Left ventricle myocardium inferior (tissue), 1 donor: ENCODE measurements around the gene RPS3. TPM values are rescaled to one million over a fixed set of nuclear protein-coding genes. Genes with fewer than 3 reads are reported as not detected.

Experiments used
- DNase-seq: peaks from one replicate; pipeline ENCODE4 v3.0.0-alpha.2; 2020
- H3K27ac ChIP-seq: fragments of 200-600 bp; replicated peaks from 2 replicates; pipeline ENCODE4 v1.8.0; 2021
- H3K27me3 ChIP-seq: fragments of 200-600 bp; 2 replicates; pipeline ENCODE4 v1.8.0; 2021; ENCODE audit warnings: low read depth
- H3K36me3 ChIP-seq: fragments of 200-600 bp; 2 replicates; pipeline ENCODE4 v1.8.0; 2021
- H3K4me1 ChIP-seq: fragments of 200-600 bp; 2 replicates; pipeline ENCODE4 v1.8.0; 2021
- H3K4me3 ChIP-seq: fragments of 200-600 bp; 2 replicates; pipeline ENCODE4 v1.8.0; 2021; ENCODE audit warnings: mild to moderate bottlenecking, moderate library complexity
- H3K9me3 ChIP-seq: fragments of 200-600 bp; replicated peaks from 2 replicates; pipeline ENCODE4 v1.8.0; 2021
- intact Hi-C: fragments of 100-400 bp; cut with micrococcal nuclease; formaldehyde crosslinking; loops from one replicate; pipeline ENCODE4 v1.11.0; 2022
- total RNA-seq: library from RNA; stranded (reverse); fragmentation: NEBNext Ultra II Directional; extraction: Animal tissue kit (Norgen Biotek cat#: 25700); gene quantifications from one replicate; pipeline ENCODE4 v1.2.1, GENCODE V29; 2021
- TF ChIP-seq, protein P1 (sequence below): fragments of 200-600 bp; IDR thresholded peaks from 2 replicates; pipeline ENCODE4 v1.8.0; 2021; ENCODE audit warnings: antibody characterized with exemption, mild to moderate bottlenecking, borderline replicate concordance
- donor health status: DM: no; HTN: yes; CAD: no; lungs with severe emphysema.

Gene RPS3
- total RNA-seq, 1 donor from 2014 or later: 864 TPM

DNA sequence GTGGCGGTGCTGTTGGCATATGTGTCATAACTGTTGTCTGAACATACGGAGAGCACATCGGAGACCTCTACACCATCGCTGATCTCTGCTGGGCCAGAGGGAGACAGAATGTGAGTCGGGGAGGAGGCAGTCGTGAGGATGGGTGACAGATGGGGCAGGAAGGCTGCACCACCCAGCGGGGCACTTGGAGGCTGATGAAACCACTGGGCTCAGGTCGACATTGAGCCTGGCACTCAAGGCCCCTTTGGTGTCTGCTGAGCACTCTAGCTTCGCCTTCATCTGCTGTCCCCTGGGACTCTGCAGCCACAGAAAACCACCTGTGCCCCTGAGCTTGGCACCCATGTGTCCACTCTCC lies 36.2 kb downstream of the RPS3 start:
- no peak for DNase-seq
- intact Hi-C loops: no loop called here

DNA sequence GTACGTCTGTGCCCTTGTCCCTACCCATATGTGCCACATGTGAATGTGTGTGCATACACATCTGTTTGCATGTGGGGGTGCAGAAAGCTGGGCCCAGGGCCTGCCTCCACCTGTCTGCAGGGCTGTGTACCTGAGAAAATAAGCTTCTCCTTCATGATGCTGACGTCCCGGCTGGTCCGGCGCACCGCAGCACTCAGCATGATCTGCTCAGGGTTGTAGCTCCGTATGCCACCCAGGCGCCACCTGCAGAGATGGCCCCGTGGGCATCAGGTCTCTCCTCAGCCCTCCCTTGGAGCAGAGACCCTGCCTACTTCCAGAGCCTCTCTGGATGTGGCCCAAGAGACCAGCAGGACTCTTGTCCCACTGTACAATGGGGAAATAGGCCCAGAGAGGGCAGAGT lies 37.5 kb downstream of the RPS3 start:
- no peak for DNase-seq
- Histone ChIP-seq H3K27me3 (peaks cover 31% of the 10 kb centered on the region), H3K27ac (no peak overlapping the region), H3K9me3 (no peaks in the 10 kb centered on the region), H3K4me3 (no peak overlapping the region), H3K4me1 (peaks cover 4% of the 10 kb centered on the region), H3K36me3 (no peaks in the 10 kb centered on the region)
- intact Hi-C loops: no loop called here
- TF ChIP-seq, protein P1, sequence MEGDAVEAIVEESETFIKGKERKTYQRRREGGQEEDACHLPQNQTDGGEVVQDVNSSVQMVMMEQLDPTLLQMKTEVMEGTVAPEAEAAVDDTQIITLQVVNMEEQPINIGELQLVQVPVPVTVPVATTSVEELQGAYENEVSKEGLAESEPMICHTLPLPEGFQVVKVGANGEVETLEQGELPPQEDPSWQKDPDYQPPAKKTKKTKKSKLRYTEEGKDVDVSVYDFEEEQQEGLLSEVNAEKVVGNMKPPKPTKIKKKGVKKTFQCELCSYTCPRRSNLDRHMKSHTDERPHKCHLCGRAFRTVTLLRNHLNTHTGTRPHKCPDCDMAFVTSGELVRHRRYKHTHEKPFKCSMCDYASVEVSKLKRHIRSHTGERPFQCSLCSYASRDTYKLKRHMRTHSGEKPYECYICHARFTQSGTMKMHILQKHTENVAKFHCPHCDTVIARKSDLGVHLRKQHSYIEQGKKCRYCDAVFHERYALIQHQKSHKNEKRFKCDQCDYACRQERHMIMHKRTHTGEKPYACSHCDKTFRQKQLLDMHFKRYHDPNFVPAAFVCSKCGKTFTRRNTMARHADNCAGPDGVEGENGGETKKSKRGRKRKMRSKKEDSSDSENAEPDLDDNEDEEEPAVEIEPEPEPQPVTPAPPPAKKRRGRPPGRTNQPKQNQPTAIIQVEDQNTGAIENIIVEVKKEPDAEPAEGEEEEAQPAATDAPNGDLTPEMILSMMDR: no peak

More for the DNA sequence above, 36.2 kb downstream of the RPS3 start:
- Histone ChIP-seq H3K27me3 (peaks cover 43% of the 10 kb centered on the region), H3K27ac (no peak overlapping the region), H3K4me1 (peaks cover 5% of the 10 kb centered on the region), H3K4me3 (no peak overlapping the region), H3K9me3 (no peaks in the 10 kb centered on the region), H3K36me3 (no peaks in the 10 kb centered on the region)
- TF ChIP-seq, protein P1: no peak

DNA sequence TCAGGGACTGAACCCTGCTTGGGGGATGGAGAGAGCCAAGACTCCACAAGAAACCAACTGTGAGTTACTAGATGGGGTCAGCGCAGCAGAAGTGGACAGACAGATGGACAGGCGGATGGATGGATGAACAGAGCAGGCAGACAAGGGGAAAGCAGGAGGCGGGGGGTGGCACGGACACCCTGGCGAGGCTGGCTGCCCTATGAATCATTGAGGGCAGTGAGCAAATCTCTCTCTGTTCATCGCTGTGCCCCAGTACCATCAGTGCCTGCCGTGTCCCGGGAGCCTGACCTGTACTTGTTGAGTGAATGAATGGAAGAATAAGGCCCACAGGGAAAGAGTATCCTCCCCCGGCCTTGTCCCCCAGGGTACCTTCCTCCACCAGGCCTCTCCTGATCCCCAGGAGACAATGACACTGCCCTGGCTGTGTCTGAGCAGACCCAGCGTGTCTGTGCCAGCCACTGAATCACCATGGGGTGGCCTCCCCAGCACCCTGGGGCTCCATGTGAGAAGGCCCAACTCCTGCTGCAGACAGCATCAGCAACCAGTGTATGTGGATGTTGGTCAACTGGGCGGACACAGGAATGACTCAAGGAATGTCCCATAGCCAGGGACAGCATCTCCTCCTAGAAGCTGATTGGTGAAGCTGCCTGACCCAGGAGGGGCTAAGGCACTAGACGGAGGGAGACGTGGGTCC lies 38.8 kb downstream of the RPS3 start:
- H3K27me3 ChIP-seq: peaks cover 18% of the 10 kb centered on the region
- TF ChIP-seq, protein P1: no peak
- no peaks in the 10 kb centered on the region for H3K36me3 ChIP-seq
- H3K9me3 ChIP-seq: no peaks in the 10 kb centered on the region
- peaks cover 10% of the 10 kb centered on the region for H3K4me1 ChIP-seq
- no peak overlapping the region for H3K4me3 ChIP-seq
- intact Hi-C loops: no loop called here
- DNase-seq: no peak
- no peak overlapping the region for H3K27ac ChIP-seq

DNA sequence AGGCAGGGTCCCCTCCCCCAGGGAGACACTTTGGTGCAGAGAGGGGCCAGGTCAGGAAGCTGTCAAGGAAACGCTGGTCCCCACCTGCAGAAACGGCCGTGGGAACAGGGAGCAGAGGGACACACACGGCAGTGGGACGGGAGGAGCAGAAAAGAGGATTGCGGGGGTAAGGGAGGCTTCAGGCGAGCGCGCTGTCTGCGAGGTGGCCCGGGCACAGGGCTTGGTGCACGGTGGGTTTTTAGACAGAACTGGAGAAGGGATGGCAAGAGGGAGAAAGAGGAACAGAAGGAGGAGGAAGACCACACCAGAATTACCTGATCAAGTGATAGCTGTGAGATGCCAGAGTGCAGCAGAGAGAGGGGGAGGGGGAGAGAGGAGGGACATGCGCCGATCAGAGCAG lies 39.7 kb downstream of the RPS3 start:
- Histone ChIP-seq H3K4me3 (no peak overlapping the region), H3K27ac (no peak overlapping the region), H3K36me3 (no peaks in the 10 kb centered on the region), H3K27me3 (peaks cover 8% of the 10 kb centered on the region), H3K9me3 (no peaks in the 10 kb centered on the region), H3K4me1 (peaks cover 10% of the 10 kb centered on the region)
- intact Hi-C loops: no loop called here
- TF ChIP-seq, protein P1: no peak
- no peak for DNase-seq

DNA sequence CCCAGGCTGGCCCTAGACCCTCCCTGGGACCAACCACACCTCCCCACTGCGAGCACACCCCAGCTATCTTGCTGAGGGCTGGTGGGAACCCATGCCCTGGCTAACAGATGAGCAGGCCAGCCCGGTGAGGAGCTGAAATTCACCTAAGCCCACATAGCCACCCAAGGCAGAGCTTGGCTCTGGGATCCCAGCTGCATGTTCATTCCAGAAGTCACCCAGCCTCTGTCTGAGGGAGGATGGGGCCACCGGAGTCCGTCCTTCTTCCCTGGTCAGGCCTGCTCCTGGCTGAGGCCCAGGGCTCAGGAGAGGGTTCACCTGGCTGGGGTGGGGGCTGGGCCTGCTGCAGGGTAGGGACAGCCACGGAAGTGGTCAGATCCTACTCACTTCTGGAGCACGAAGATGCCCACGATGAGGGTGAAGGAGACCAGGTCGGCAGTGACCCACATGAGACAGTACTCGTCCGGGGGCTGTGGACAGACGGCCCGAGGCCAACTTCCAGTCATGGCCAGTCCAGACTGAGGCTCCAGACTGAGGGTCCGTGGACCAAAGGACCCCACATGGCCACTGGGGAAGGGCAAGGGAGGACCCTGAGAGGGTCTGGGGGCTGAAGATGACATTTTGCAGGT lies 40.3 kb downstream of the RPS3 start:
- no peak for DNase-seq
- intact Hi-C loops: no loop called here
- no peaks in the 10 kb centered on the region for H3K36me3 ChIP-seq
- no peaks in the 10 kb centered on the region for H3K9me3 ChIP-seq
- no peak overlapping the region for H3K4me3 ChIP-seq
- H3K27ac ChIP-seq: no peak overlapping the region
- TF ChIP-seq, protein P1: no peak
- H3K4me1 ChIP-seq: peaks cover 10% of the 10 kb centered on the region
- H3K27me3 ChIP-seq: peaks cover 3% of the 10 kb centered on the region
